Right ventricle myocardium superior (tissue), 1 donor: ENCODE results near the gene AGAP3. TPM values are rescaled to one million over a fixed set of nuclear protein-coding genes. Genes with fewer than 3 reads are reported as not detected.
"Not testable (repeated sequence)": the region's sequence is repeated elsewhere in the genome, so short reads cannot be mapped to it uniquely, and the experiment has no call there.

Experiments
- ATAC-seq: fragments of 200-7000 bp; cut with Tn5 transposase; one replicate; pipeline ENCODE4 v1.9.1; 2020; ENCODE audit warnings: mild to moderate bottlenecking; ENCODE audit not compliant: poor library complexity
- DNase-seq: peaks from one replicate; pipeline ENCODE4 v3.0.0-alpha.2; 2020
- intact Hi-C: fragments of 100-400 bp; cut with DNase I; formaldehyde crosslinking; loops from one replicate; pipeline ENCODE4 v1.11.2; 2022
- long read RNA-seq: library from polyadenylated mRNA; unstranded; transcript quantifications from one replicate; pipeline ENCODE4 v2.0.0, GENCODE V29; 2021
- total RNA-seq: library from RNA; stranded (reverse); fragmentation: NEBNext Ultra II Directional; extraction: Animal tissue kit (Norgen Biotek cat#: 25700); gene quantifications from one replicate; pipeline ENCODE4 v1.2.1, GENCODE V29; 2021
- donor health status: DM: no; HTN: yes; CAD: no; lungs with severe emphysema.

The AGAP3 gene
- 62.7 TPM for total RNA-seq
- long read RNA-seq, transcript AGAP3-211 (9 exons, 2,039 nt): major isoform, 49 of 190 reads
- long read RNA-seq, transcript AGAP3-202 (18 exons, 3,225 nt): minor isoform, 24 of 190 reads
- long read RNA-seq, partial matches to known transcripts: 32 of 190 reads
- long read RNA-seq, other reads (novel, unspliced or antisense): 81 of 190 reads

- intact Hi-C loops: no loop called here
- DNase-seq: peak; percentile 94
- ATAC-seq: peak; percentile 70
These were observed at the start of gene AGAP3 for GRCh38 chr7:151085691-151086620. Gene AGAP3, plus strand, starts transcription at chr7:151086475. Its CDS starts 267 bp downstream, at chr7:151086742.

- ATAC-seq (peak; percentile 43), DNase-seq (peak; percentile 66)
- intact Hi-C loops: loop anchor here (10.0 kb wide), 1 partner anchor 76 kb away; no protein-coding TSS in a partner anchor
These were observed 47.1 kb upstream of the AGAP3 start for GRCh38 chr7:151038951-151039849.

GRCh38 chr7:151039850-151040548 is 46.3 kb upstream of the AGAP3 start:
- DNase-seq: no peak
- intact Hi-C loops: loop anchor here (10.0 kb wide), 1 partner anchor 75 kb away; no protein-coding TSS in a partner anchor
- ATAC-seq: no peak

DNA sequence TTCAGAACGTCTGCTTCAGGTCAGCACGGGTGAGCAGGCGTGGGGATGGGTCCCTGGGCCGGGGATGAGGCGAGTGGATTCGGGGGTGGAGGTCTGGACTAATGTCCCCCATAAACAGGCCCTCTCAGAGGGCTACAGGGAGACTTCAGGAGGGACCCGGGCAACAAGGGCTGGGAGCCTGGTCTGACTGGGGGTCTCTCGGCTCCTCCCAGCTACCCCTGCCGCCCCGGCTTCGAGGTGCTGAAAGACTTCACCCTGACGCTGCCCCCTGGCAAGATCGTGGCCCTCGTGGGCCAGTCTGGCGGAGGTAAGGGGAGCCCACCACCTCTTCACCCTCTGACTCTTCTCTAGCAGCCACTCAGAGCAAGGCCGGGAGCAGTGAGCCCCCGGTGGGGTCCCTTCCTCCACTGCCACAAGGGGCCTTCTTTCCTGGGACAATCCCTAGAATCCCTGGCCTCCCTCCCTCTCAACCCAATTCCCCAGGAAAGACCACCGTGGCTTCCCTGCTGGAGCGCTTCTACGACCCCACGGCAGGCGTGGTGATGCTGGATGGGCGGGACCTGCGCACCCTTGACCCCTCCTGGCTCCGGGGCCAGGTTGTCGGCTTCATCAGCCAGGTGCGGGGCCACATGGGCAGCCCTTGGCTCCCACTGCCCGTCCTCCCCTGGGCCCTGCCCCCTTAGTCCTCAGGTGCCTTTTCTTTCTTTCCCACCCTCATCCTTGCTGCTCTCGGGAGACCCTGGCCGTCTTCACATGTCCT is 45.5 kb upstream of the AGAP3 start:
- ATAC-seq: no peak
- intact Hi-C loops: no loop called here
- DNase-seq: no peak

DNA sequence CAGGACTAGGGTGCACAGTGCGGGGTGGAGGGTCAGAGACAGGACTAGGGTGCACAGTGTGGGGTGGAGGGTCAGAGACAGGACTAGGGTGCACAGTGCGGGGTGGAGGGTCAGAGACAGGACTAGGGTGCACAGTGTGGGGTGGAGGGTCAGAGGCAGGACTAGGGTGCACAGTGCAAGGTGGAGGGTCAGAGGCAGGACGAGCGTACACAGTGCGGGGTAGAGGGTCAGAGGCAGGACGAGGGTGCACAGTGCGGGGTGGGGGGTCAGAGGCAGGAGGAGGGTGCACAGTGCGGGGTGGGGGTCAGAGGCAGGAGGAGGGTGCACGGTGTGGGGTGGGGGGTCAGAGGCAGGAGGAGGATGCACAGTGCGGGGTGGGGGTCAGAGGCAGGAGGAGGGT is 42.8 kb upstream of the AGAP3 start:
- ATAC-seq, intact Hi-C loops, DNase-seq: not testable (repeated sequence)

DNA sequence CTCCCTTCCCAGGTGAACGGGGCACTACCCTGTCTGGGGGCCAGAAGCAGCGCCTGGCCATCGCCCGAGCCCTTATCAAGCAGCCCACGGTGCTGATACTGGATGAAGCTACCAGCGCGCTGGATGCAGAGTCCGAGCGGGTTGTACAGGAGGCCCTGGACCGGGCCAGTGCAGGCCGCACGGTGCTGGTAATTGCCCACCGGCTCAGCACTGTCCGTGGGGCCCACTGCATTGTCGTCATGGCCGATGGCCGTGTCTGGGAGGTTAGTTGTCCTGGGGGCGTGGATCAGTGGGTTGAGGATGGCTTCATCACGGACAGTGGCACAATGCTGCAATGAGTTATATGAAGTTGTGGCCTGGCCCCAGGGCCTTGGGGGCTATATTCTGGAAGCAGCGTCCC is 42.3 kb upstream of the AGAP3 start:
- ATAC-seq (no peak), DNase-seq (no peak)
- intact Hi-C loops: no loop called here

- intact Hi-C loops: no loop called here
- ATAC-seq: no peak
- DNase-seq: no peak
These were observed 41.0 kb upstream of the AGAP3 start for GRCh38 chr7:151045262-151045661.

DNA sequence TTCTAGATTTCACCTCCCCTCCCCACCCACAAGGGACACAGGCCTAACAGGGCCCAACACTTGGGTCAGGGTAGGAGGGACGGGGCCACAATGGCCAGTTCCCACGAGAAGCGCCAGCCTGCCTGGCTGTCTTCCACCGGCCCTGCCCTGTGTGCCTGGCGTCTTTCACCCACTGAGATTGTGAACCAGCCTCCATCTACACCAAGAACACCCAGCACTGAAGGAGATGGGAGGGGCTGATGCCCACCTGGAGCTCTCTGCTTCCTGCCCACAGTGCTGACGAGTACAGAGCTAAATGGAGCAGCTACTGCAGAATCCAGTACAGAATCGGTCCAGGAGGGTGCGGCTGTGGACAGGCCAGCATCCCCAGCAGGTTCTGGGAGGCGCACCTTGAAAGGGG is 40.3 kb upstream of the AGAP3 start:
- no peak for ATAC-seq
- intact Hi-C loops: no loop called here
- no peak for DNase-seq

- intact Hi-C loops: no loop called here
- ATAC-seq: no peak
- no peak for DNase-seq
These were observed 39.4 kb upstream of the AGAP3 start for GRCh38 chr7:151046603-151047573.

GRCh38 chr7:151047976-151048815 is 38.1 kb upstream of the AGAP3 start, which contains the start of gene ASIC3:
Gene ASIC3, plus strand, starts transcription at chr7:151048531. Its CDS starts 355 bp downstream, at chr7:151048886.
- intact Hi-C loops: no loop called here
- DNase-seq: no peak

GRCh38 chr7:151048911-151049463 is 37.3 kb upstream of the AGAP3 start:
- intact Hi-C loops: no loop called here
- DNase-seq (no peak), ATAC-seq (no peak)

More at GRCh38 chr7:151047976-151048815, 38.1 kb upstream of the AGAP3 start, which contains the start of gene ASIC3:
- ATAC-seq: no peak

DNA sequence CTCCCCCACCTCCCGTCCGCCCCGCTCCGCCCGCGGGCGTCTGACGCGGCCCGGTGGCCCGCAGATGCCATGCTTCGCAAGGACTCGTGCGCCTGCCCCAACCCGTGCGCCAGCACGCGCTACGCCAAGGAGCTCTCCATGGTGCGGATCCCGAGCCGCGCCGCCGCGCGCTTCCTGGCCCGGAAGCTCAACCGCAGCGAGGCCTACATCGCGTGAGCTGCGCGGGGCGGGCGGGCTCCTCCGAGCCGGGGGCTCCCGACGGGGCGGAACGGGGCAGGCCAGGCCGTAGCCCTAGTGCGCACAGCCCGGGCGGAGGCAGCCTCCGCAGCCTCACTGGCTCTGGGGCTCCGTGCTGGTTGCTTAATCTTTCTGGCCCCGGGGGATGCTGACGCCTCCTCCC is 35.2 kb upstream of the AGAP3 start:
- DNase-seq (peak; percentile 71), ATAC-seq (peak; percentile 69)
- intact Hi-C loops: no loop called here

DNA sequence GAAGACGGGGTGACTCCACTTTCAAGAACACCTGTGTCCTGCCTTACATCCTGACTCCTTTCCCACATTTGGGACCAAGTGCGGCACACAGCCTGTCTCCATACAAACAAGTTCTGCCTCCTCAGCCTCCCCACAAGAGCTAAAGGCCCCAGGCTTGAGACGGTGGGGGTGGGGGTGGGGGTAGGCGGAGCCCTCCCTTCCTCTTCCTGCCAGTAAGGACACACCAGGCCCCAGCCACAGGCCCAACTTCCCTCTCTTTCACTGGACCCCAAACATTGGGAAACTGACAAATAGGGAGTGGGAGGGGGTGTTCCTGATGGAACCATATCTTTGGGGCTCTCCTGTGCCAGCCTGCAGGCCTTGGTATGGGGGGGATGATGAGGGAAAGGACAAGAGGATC is 33.2 kb upstream of the AGAP3 start:
- ATAC-seq (no peak), DNase-seq (no peak)
- intact Hi-C loops: no loop called here

DNA sequence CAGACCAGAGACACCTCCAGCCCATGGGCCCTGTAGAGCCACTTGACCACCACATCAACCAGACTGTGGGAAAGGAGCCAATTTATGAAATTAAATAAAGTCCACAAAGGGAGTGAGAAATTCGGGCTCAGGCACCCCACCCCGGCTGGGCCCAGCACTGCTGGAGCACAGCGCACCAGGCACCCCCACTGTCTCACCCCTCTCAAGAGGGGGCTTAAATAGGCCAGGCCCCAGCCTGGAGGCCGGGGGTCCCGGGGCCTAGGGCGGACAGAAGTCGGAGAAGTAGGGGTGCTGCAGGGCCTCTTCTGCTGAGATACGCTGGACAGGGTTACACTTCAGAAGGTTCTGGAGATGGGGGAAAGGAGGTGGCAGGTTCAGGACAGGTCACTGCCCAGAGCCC is 32.5 kb upstream of the AGAP3 start:
- intact Hi-C loops: no loop called here
- DNase-seq: no peak
- ATAC-seq: no peak

GRCh38 chr7:151056283-151056665 is 30.0 kb upstream of the AGAP3 start:
- DNase-seq (no peak), ATAC-seq (no peak)
- intact Hi-C loops: no loop called here
